ENCODE measurements around the gene TGFBR3L. TPM values are rescaled to one million over a fixed set of nuclear protein-coding genes. Genes with fewer than 3 reads are reported as not detected.
"Not testable (repeated sequence)": the region's sequence is repeated elsewhere in the genome, so short reads cannot be mapped to it uniquely, and the experiment has no call there.

TGFBR3L gene
- total RNA-seq, 4 donors from 2014 or later = not detected

DNA sequence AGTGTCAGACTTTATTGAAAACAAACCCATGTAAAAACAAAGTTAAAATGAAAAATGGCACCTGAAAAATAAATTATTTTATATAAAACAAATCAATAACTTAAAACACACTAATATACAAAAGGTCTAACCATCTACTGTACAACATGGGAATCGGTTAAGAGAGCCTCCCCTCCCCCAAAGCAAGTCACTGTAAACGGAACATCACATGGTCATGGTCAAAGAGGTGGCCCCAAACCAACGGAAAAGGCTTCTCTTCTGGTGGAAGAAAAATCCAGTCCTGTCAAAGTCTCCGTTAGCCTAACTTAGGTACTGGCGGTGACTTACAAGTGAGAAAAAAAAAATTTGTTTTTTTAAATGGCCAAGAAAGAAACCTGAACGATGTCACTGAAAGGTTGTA is 44.6 kb downstream of the TGFBR3L start:
- H3K4me1 ChIP-seq = peaks cover 0 to 6% (median 0%) of the 10 kb centered on the region in 4 donors
- 63 to 66% methylated on average over 6 of the region's 6 CpGs for WGBS, 2 donors
- H3K27ac ChIP-seq = no peak overlapping the region
- TF ChIP-seq POLR2A (IDR thresholded peaks at IDR 0.05) (no peak), EP300 (IDR thresholded peaks at IDR 0.05) (no peak)
- TF ChIP-seq, protein P1, sequence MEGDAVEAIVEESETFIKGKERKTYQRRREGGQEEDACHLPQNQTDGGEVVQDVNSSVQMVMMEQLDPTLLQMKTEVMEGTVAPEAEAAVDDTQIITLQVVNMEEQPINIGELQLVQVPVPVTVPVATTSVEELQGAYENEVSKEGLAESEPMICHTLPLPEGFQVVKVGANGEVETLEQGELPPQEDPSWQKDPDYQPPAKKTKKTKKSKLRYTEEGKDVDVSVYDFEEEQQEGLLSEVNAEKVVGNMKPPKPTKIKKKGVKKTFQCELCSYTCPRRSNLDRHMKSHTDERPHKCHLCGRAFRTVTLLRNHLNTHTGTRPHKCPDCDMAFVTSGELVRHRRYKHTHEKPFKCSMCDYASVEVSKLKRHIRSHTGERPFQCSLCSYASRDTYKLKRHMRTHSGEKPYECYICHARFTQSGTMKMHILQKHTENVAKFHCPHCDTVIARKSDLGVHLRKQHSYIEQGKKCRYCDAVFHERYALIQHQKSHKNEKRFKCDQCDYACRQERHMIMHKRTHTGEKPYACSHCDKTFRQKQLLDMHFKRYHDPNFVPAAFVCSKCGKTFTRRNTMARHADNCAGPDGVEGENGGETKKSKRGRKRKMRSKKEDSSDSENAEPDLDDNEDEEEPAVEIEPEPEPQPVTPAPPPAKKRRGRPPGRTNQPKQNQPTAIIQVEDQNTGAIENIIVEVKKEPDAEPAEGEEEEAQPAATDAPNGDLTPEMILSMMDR (IDR thresholded peaks at IDR 0.05) = no peak
- no peak overlapping the region for H3K4me3 ChIP-seq
- H3K27me3 ChIP-seq = no peaks in the 10 kb centered on the region
- H3K36me3 ChIP-seq = peaks cover 0 to 56% (median 10%) of the 10 kb centered on the region in 3 donors
- no peak for DNase-seq (ENCODE audit: low spot score in 2 of 2)
- no peaks in the 10 kb centered on the region for H3K9me3 ChIP-seq

DNA sequence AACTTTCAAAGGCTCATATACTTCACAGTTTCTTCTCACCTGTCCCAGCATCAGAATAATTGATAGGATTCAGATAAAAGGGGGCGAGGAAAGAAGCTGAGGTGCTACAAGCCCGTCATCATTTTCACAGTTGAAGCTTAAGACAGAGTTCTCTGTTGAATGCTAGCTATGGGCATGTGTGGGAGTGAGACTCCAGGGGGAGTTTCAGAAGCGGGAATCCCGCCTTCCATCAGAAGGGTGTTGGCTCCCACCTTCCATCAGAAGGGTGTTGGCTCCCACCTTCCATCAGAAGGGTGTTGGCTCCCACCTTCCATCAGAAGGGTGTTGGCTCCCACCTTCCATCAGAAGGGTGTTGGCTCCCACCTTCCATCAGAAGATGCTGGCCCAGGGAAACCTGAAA is 46.5 kb downstream of the TGFBR3L start:
- H3K9me3 ChIP-seq; DNase-seq (ENCODE audit: low spot score in 2 of 2); H3K27me3 ChIP-seq; H3K27ac ChIP-seq; H3K4me3 ChIP-seq; H3K4me1 ChIP-seq: not testable (repeated sequence)
- peaks cover 0 to 74% (median 13%) of the 10 kb centered on the region in 3 donors for H3K36me3 ChIP-seq
- WGBS, 2 donors = 76 to 77% methylated on average over 4 of the region's 4 CpGs

DNA sequence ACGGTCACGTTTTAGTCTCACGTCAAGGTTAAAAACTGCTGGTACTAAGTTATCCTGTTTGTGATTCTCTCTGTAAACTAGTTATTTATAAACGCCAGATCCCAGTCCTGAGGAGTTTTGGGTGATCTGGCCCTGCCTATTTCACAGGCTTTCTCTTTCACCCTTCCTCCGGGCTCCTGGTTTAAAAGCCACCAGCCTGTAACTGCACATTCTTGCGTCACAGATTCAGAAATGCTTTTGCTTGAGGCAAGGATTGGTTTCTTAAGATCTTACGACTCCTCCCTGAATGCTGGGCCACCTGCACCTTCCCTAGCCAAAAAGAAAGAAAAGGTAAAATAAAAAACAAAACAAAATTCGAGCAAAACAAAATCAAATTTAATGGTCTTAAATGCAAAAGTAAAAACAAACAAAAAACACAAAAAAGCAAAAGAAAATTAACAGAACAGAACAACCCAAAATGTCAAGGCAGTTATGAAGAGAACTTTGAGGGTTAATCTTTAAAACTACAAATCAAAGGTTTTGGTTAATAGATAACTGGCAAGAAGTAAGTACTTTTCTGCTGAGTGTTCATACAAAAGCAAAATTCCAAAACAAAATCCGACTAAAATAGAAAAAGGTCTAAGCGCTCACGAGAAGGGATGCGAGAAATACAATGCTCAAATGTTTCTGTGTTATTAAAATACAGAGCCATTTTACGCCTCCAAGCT is 47.4 kb downstream of the TGFBR3L start:
- DNase-seq (ENCODE audit: low spot score in 2 of 2) = no peak
- no peak overlapping the region for H3K4me3 ChIP-seq
- H3K36me3 ChIP-seq = peaks cover 0 to 84% (median 20%) of the 10 kb centered on the region in 3 donors
- H3K9me3 ChIP-seq = no peaks in the 10 kb centered on the region
- no peak overlapping the region for H3K27ac ChIP-seq
- TF ChIP-seq POLR2A (IDR thresholded peaks at IDR 0.05) (no peak), EP300 (IDR thresholded peaks at IDR 0.05) (no peak)
- TF ChIP-seq, protein P1 (IDR thresholded peaks at IDR 0.05) = no peak
- no peaks in the 10 kb centered on the region for H3K27me3 ChIP-seq
- peaks cover 0 to 6% (median 0%) of the 10 kb centered on the region in 4 donors for H3K4me1 ChIP-seq
- 78 to 79% methylated on average over 13 of the region's 13 CpGs for WGBS, 2 donors

DNA sequence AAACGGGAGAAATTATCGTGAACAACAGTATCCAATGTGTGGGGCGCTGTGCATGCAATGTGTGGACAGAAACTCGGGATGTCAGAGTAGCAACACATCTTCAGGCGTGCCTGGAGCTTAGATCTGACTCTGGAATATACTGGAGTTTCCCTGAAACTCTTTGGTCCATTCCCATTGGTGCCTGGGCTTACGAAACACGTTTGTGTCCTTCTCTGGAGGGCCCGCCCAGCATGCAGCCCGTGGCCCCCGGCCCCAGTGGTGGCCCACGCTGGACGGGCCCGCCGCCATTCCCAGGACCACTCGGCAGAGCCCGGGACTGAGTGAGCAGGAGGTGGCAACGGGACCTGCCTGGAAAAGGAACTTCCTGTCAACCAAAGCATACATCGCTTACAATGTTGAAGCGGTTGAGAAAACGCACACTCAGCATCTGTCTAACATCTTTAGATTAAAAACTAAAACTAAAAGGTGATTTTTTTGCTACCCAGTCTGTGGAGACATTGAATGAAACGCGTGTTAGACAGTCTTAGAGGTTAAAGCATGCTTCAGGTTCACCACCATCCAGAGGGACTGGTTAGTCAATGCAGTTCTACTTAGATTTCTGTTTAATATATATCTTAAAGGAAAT is 48.1 kb downstream of the TGFBR3L start:
- peaks cover 0 to 6% (median 0%) of the 10 kb centered on the region in 4 donors for H3K4me1 ChIP-seq
- H3K36me3 ChIP-seq = peaks cover 0 to 86% (median 27%) of the 10 kb centered on the region in 3 donors
- WGBS, 2 donors = 84 to 88% methylated on average over 22 of the region's 22 CpGs
- no peak overlapping the region for H3K4me3 ChIP-seq
- H3K27ac ChIP-seq = no peak overlapping the region
- TF ChIP-seq EP300 (IDR thresholded peaks at IDR 0.05) (no peak), POLR2A (IDR thresholded peaks at IDR 0.05) (no peak)
- TF ChIP-seq, protein P1 (IDR thresholded peaks at IDR 0.05) = no peak
- no peaks in the 10 kb centered on the region for H3K9me3 ChIP-seq
- H3K27me3 ChIP-seq = no peaks in the 10 kb centered on the region
- no peak for DNase-seq (ENCODE audit: low spot score in 2 of 2)

DNA sequence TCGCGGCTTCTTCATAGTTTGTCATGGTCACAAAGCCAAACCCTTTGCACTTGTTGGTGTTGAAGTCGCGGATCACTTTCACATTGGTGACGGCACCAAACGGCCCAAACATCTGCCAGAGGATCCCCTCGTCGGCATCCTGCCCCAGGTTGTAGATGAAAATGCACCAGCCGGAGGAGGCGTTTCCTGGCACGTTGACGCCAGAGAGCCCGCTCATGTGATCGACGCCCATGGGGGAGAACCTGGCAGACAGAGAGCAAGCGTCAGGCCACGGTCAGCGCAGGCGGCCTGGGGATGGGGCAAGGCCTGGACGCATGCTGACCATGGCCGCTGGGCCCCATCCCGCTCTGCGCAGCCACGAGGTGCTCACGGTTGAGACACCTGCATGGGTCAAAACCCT is 48.9 kb downstream of the TGFBR3L start:
- Histone ChIP-seq H3K4me1 (peaks cover 0 to 6% (median 0%) of the 10 kb centered on the region in 4 donors), H3K27ac (no peak overlapping the region), H3K27me3 (no peaks in the 10 kb centered on the region), H3K36me3 (peaks cover 0 to 86% (median 27%) of the 10 kb centered on the region in 3 donors), H3K9me3 (no peaks in the 10 kb centered on the region), H3K4me3 (no peak overlapping the region)
- 92 to 97% methylated on average over 24 to 25 of the region's 25 CpGs for WGBS, 2 donors
- TF ChIP-seq POLR2A (IDR thresholded peaks at IDR 0.05) (no peak), EP300 (IDR thresholded peaks at IDR 0.05) (no peak)
- TF ChIP-seq, protein P1 (IDR thresholded peaks at IDR 0.05) = no peak
- DNase-seq (ENCODE audit: low spot score in 2 of 2) = no peak

Data from tibial nerve (tissue), 4 donors.